H1 (cell line): ENCODE measurements around the gene RNPS1. TPM values are rescaled to one million over a fixed set of nuclear protein-coding genes. Genes with fewer than 3 reads are reported as not detected.

Experiments
- CBX8 ChIP-seq: fragments of 300-800, 300-1000 bp; sonication (generic); IDR thresholded peaks from 2 replicates; pipeline ENCODE4 v1.7.1; 2016; ENCODE audit warnings: low read depth, low read length, borderline replicate concordance
- TEAD4 ChIP-seq: IDR thresholded peaks from 2 replicates; pipeline ENCODE4 v1.6.1; 2012; ENCODE audit warnings: low read depth, low read length, inconsistent platforms, mixed read lengths
- ZNF274 ChIP-seq: IDR thresholded peaks from 2 replicates; pipeline ENCODE4 v1.7.0; 2012; ENCODE audit warnings: low read length, borderline replicate concordance; ENCODE audit errors: extremely low read depth
- polyA plus RNA-seq, 7 experiments: library from polyadenylated mRNA; depleted of rRNA in 3 of 7; stranded (reverse) in 5 of 7; unstranded in 2 of 7; fragments of >200 nt in 5 of 7; fragments of 200-250 nt in 2 of 7; gene quantifications; 1 replicate in 5 of 7; 2 replicates in 1 of 7; 4 replicates in 1 of 7; pipeline versions ENCODE4 v1.2.1 to v1.2.3, GENCODE V29; 2011 to 2013; ENCODE audit warnings: missing spikeins in 2 of 7, mixed read lengths in 2 of 7
- total RNA-seq: library from RNA; stranded (reverse); fragmentation: NEBNext Ultra II Directional; extraction: Animal tissue kit (Norgen Biotek cat#: 25700); gene quantifications from 2 replicates; pipeline ENCODE4 v1.2.1, GENCODE V29; 2021

Gene RNPS1
- total and polyA plus RNA-seq, 2 of the 8 experiments (the other 6 are each of a cell fraction or from before 2014, with no cell fraction given) = 330 to 350 TPM

GRCh38 chr16:2208308-2208707, 59.6 kb downstream of the RNPS1 start (continued):
- TF ChIP-seq CBX8 = no peak
- TF ChIP-seq TEAD4 = no peak
- TF ChIP-seq ZNF274 = no peak
